G401 (cell line): ENCODE data around the gene JUND. TPM values are rescaled to one million over a fixed set of nuclear protein-coding genes. Genes with fewer than 3 reads are reported as not detected.

Source experiments
- DNase-seq: peaks from one replicate; pipeline ENCODE4 v3.0.0-alpha.2; 2015; ENCODE audit warnings: low spot score
- in situ Hi-C: cut with HindIII; loops from 2 replicates; pipeline ENCODE4 v1.10.0; 2016; ENCODE audit warnings: low sequenced_read_pairs, mixed read lengths
- total RNA-seq: library from RNA; depleted of rRNA; stranded (reverse); fragments of >200 nt; shearing (Covaris generic); gene quantifications from 2 replicates; pipeline ENCODE4 v1.2.3, GENCODE V29; 2014

JUND gene
- total RNA-seq, 1 experiment from 2014 or later, result 286 TPM

- peak; percentile 75 for DNase-seq
- in situ Hi-C loops, result no loop called here
Observed at GRCh38 chr19:18292810-18293641, 11.6 kb upstream of the JUND start.

GRCh38 chr19:18292462-18292809, 11.0 kb upstream of the JUND start:
- in situ Hi-C loops, result no loop called here
- no peak for DNase-seq

GRCh38 chr19:18291590-18292461, 10.4 kb upstream of the JUND start:
- DNase-seq, result peak; percentile 76
- in situ Hi-C loops, result no loop called here

GRCh38 chr19:18291019-18291524, 9.7 kb upstream of the JUND start:
- in situ Hi-C loops, result no loop called here
- no peak for DNase-seq

GRCh38 chr19:18290302-18291018, 9.0 kb upstream of the JUND start:
- no peak for DNase-seq
- in situ Hi-C loops, result no loop called here

- in situ Hi-C loops, result no loop called here
- no peak for DNase-seq
Observed at GRCh38 chr19:18289471-18290301, 8.3 kb upstream of the JUND start.

- no peak for DNase-seq
- in situ Hi-C loops, result no loop called here
Observed at GRCh38 chr19:18287836-18288772, 6.7 kb upstream of the JUND start.

GRCh38 chr19:18286973-18287635, 5.7 kb upstream of the JUND start:
- in situ Hi-C loops, result no loop called here
- DNase-seq, result no peak

GRCh38 chr19:18284712-18285360, 3.4 kb upstream of the JUND start:
- no peak for DNase-seq
- in situ Hi-C loops, result no loop called here

- in situ Hi-C loops, result no loop called here
Observed at GRCh38 chr19:18283338-18283737, 1.9 kb upstream of the JUND start.

GRCh38 chr19:18282788-18283141, 1.3 kb upstream of the JUND start:
- in situ Hi-C loops, result no loop called here
- no peak for DNase-seq

More at GRCh38 chr19:18283338-18283737, 1.9 kb upstream of the JUND start:
- DNase-seq, result no peak

- in situ Hi-C loops, result no loop called here
- DNase-seq, result no peak
Observed at GRCh38 chr19:18282021-18282787, 782 bp upstream of the JUND start.

GRCh38 chr19:18280247-18281081, 958 bp downstream of the JUND start:
- peak; percentile 68 for DNase-seq
- in situ Hi-C loops, result no loop called here

GRCh38 chr19:18279516-18280246, 1.7 kb downstream of the JUND start:
- peak; percentile 90 for DNase-seq
- in situ Hi-C loops, result no loop called here

- DNase-seq, result no peak
- in situ Hi-C loops, result no loop called here
Observed at GRCh38 chr19:18279266-18279515, 2.2 kb downstream of the JUND start.
